Loucy (cell line): Measurements from ENCODE around the gene JARID2.

ENCODE experiments used
- EZH2phosphoT487 ChIP-seq: fragments of 200-600 bp; IDR thresholded peaks from 2 replicates; pipeline ENCODE4 v1.6.1; 2018; ENCODE audit warnings: antibody characterized with exemption, mild to moderate bottlenecking, moderate library complexity, borderline replicate concordance
- TF ChIP-seq, protein P1 (sequence below): fragments of 200-600 bp; sonication (generic); conservative IDR thresholded peaks from 2 replicates; pipeline ENCODE4 v1.5.1; 2014; ENCODE audit warnings: mild to moderate bottlenecking, antibody characterized with exemption, low read length

- TF ChIP-seq, protein P1, sequence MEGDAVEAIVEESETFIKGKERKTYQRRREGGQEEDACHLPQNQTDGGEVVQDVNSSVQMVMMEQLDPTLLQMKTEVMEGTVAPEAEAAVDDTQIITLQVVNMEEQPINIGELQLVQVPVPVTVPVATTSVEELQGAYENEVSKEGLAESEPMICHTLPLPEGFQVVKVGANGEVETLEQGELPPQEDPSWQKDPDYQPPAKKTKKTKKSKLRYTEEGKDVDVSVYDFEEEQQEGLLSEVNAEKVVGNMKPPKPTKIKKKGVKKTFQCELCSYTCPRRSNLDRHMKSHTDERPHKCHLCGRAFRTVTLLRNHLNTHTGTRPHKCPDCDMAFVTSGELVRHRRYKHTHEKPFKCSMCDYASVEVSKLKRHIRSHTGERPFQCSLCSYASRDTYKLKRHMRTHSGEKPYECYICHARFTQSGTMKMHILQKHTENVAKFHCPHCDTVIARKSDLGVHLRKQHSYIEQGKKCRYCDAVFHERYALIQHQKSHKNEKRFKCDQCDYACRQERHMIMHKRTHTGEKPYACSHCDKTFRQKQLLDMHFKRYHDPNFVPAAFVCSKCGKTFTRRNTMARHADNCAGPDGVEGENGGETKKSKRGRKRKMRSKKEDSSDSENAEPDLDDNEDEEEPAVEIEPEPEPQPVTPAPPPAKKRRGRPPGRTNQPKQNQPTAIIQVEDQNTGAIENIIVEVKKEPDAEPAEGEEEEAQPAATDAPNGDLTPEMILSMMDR: no peak
- TF ChIP-seq EZH2phosphoT487: no peak
These were observed 175.1 kb downstream of the JARID2 start for GRCh38 chr6:15420959-15421438.
